Mucosa of descending colon (tissue), 3 donors: ENCODE data around the gene TAS2R40. TPM values are rescaled to one million over a fixed set of nuclear protein-coding genes. Genes with fewer than 3 reads are reported as not detected.

Source experiments
- ATAC-seq: fragments of 200-7000 bp; cut with Tn5 transposase; one replicate; pipeline ENCODE4 v1.9.1; 2020; ENCODE audit warnings: mild to moderate bottlenecking, moderate library complexity
- DNase-seq, 3 donors: peaks; one replicate each; pipeline ENCODE4 v3.0.0-alpha.2; 2020
- H3K36me3 ChIP-seq: fragments of 200-600 bp; one replicate; pipeline ENCODE4 v1.8.0; 2021; ENCODE audit warnings: low read depth, mild to moderate bottlenecking
- H3K4me1 ChIP-seq: fragments of 200-600 bp; one replicate; pipeline ENCODE4 v1.8.0; 2021; ENCODE audit warnings: low read depth, mild to moderate bottlenecking
- H3K4me3 ChIP-seq: fragments of 200-600 bp; one replicate; pipeline ENCODE4 v1.8.0; 2021; ENCODE audit warnings: mild to moderate bottlenecking
- H3K9me3 ChIP-seq: fragments of 200-600 bp; one replicate; pipeline ENCODE4 v1.8.0; 2021; ENCODE audit warnings: mild to moderate bottlenecking
- CTCF ChIP-seq: fragments of 200-600 bp; IDR thresholded peaks from one replicate; pipeline ENCODE4 v1.8.0; 2022; ENCODE audit warnings: antibody characterized with exemption, mild to moderate bottlenecking
- intact Hi-C, 2 donors: fragments of 100-400 bp; cut with DNase I in 1 of 2; cut with micrococcal nuclease in 1 of 2; formaldehyde crosslinking; loops; one replicate each; pipeline versions ENCODE4 v1.11.0 to v1.11.1; 2022; cut with DNase I, micrococcal nuclease
- total RNA-seq, 3 donors: library from RNA; stranded (reverse); fragmentation: NEBNext Ultra II Directional in 2 of 3; extraction: Animal tissue kit (Norgen Biotek cat#: 25700) in 2 of 3; gene quantifications; one replicate each; pipeline versions ENCODE4 v1.2.1 to v1.2.4, GENCODE V29; 2021 to 2023
- donor health status: DM: no; HTN: no; CAD: no; lungs with moderate emphysema.
- donor health status: DM: no; HTN: no; CAD: no.
- donor health status: DM: no; HTN: yes; CAD: no.

The TAS2R40 gene
- total RNA-seq, 3 donors from 2014 or later: not detected

- Histone ChIP-seq H3K4me1 (peaks cover 24% of the 10 kb centered on the region), H3K9me3 (no peaks in the 10 kb centered on the region), H3K36me3 (no peaks in the 10 kb centered on the region), H3K4me3 (no peak overlapping the region)
- intact Hi-C loops: no loop called here
- ATAC-seq (no peak), DNase-seq (peak in 1 of 3 donors; percentile 61)
- TF ChIP-seq CTCF: no peak
These were observed 43.3 kb downstream of the TAS2R40 start for GRCh38 chr7:143265017-143265693.

GRCh38 chr7:143269251-143269650, 47.4 kb downstream of the TAS2R40 start:
- DNase-seq: peak; percentile 73 to 78 (median 74)
- Histone ChIP-seq H3K36me3 (no peaks in the 10 kb centered on the region), H3K4me1 (peaks cover 23% of the 10 kb centered on the region), H3K9me3 (no peaks in the 10 kb centered on the region), H3K4me3 (no peak overlapping the region)
- no peak for TF ChIP-seq CTCF
- intact Hi-C loops: no loop called here
- ATAC-seq: peak; percentile 96

- no peak for DNase-seq
- no peaks in the 10 kb centered on the region for H3K9me3 ChIP-seq
- H3K4me3 ChIP-seq: no peak overlapping the region
- H3K4me1 ChIP-seq: peaks cover 11% of the 10 kb centered on the region
- H3K36me3 ChIP-seq: no peaks in the 10 kb centered on the region
- no peak for ATAC-seq
- no peak for TF ChIP-seq CTCF
- intact Hi-C loops: no loop called here
These were observed 49.4 kb downstream of the TAS2R40 start for GRCh38 chr7:143271240-143271639.

Other genes with a start within 250 kb of the TAS2R40 start
- gene OR9A2, start 194.9 kb upstream of the TAS2R40 start, total RNA-seq: not detected
- not detected for gene OR6V1, start 169.7 kb upstream of the TAS2R40 start, total RNA-seq
- gene PIP, start 90.0 kb upstream of the TAS2R40 start, total RNA-seq: not detected
- gene TAS2R39, start 38.6 kb upstream of the TAS2R40 start, total RNA-seq: not detected
- gene GSTK1, start 41.4 kb downstream of the TAS2R40 start, total RNA-seq: 100 to 1,000 TPM; 193 to 363 (median 355) TPM
- gene TMEM139, start 62.9 kb downstream of the TAS2R40 start, total RNA-seq: 10 to 100 TPM; 16.2 to 49.4 (median 46.6) TPM
- gene CASP2, start 66.3 kb downstream of the TAS2R40 start, total RNA-seq: 10 to 100 TPM; 26.1 to 39.5 (median 33.4) TPM
- gene CLCN1, start 94.1 kb downstream of the TAS2R40 start, total RNA-seq: not detected
- 1 to 10 TPM in 2 of 3 donors, under 1 TPM in 1; 0.43 to 6.2 (median 1.6) TPM for gene FAM131B, start 140.7 kb downstream of the TAS2R40 start, total RNA-seq
- 100 to 1,000 TPM in 2 of 3 donors, 10 to 100 TPM in 1; 49.0 to 203 (median 109) TPM for gene ZYX, start 159.3 kb downstream of the TAS2R40 start, total RNA-seq
- gene EPHA1, start 186.8 kb downstream of the TAS2R40 start, total RNA-seq: 10 to 100 TPM in 2 of 3 donors, 1 to 10 TPM in 1; 9.1 to 19.6 (median 18.9) TPM
- under 1 TPM in 1 of 3 donors, not detected in 2; 0.32 TPM for gene TAS2R60, start 221.4 kb downstream of the TAS2R40 start, total RNA-seq